K562 (cell line): ENCODE measurements around the gene HMCN1. TPM values are rescaled to one million over a fixed set of nuclear protein-coding genes. Genes with fewer than 3 reads are reported as not detected.

Experiments
- ATF4 ChIP-seq: fragments of 450-650 bp; formaldehyde crosslinking; IDR thresholded peaks from 2 replicates; pipeline ENCODE4 v1.4.0; 2022; ENCODE audit warnings: mild to moderate bottlenecking, moderate library complexity
- EP300 ChIP-seq: IDR thresholded peaks from 2 replicates; pipeline ENCODE4 v1.6.1; 2012; ENCODE audit warnings: low read length, improper control_type of control experiment
- ETV5 ChIP-seq: sonication (generic); formaldehyde crosslinking; IDR thresholded peaks from 2 replicates; pipeline ENCODE4 v1.4.0; 2020; ENCODE audit warnings: low read depth, mild to moderate bottlenecking, missing genetic modification reagents
- FOXK1 ChIP-seq: sonication (generic); formaldehyde crosslinking; IDR thresholded peaks from 2 replicates; pipeline ENCODE4 v1.8.0; 2022; ENCODE audit warnings: missing genetic modification reagents, mild to moderate bottlenecking, borderline replicate concordance
- HMGN3 ChIP-seq: IDR thresholded peaks from 2 replicates; pipeline ENCODE4 v1.6.1; 2011; ENCODE audit warnings: borderline replicate concordance, low read depth, mild to moderate bottlenecking, mixed read lengths, low read length; ENCODE audit not compliant: insufficient read length; ENCODE audit errors: extremely low read depth
- HNRNPK ChIP-seq: fragments of 200-400 bp; formaldehyde crosslinking; IDR thresholded peaks from one replicate; pipeline ENCODE4 v1.6.1; 2018; ENCODE audit warnings: mild to moderate bottlenecking, low read depth, low read length; ENCODE audit not compliant: poor library complexity, severe bottlenecking
- HOXB6 ChIP-seq: fragments of 250-450 bp; sonication (Bioruptor Pico); IDR thresholded peaks from 2 replicates; pipeline ENCODE4 v1.5.1; 2022; ENCODE audit warnings: mild to moderate bottlenecking, borderline replicate concordance
- KAT2B ChIP-seq: IDR thresholded peaks from one replicate; pipeline ENCODE4 v1.6.1; 2012; ENCODE audit warnings: low read depth, mild to moderate bottlenecking, control low read depth, inconsistent platforms, low read length, moderate library complexity
- L3MBTL2 ChIP-seq: fragments of 450-650 bp; IDR thresholded peaks from 2 replicates; pipeline ENCODE4 v1.6.1; 2016; ENCODE audit warnings: mild to moderate bottlenecking, moderate library complexity
- MXD1 ChIP-seq: fragments of 250-450 bp; sonication (Bioruptor Pico); IDR thresholded peaks from 2 replicates; pipeline ENCODE4 v1.8.0; 2021; ENCODE audit warnings: borderline replicate concordance, mild to moderate bottlenecking, moderate library complexity; ENCODE audit not compliant: poor library complexity, severe bottlenecking
- NCOA1 ChIP-seq: fragments of 450-650 bp; IDR thresholded peaks from 2 replicates; pipeline ENCODE4 v1.6.1; 2016; ENCODE audit warnings: low read depth
- NEUROD1 ChIP-seq: fragments of 150-350 bp; IDR thresholded peaks from 2 replicates; pipeline ENCODE4 v1.6.1; 2014; ENCODE audit warnings: borderline replicate concordance, low read length, low read depth; ENCODE audit not compliant: partially characterized antibody
- PHB2 ChIP-seq: fragments of 450-650 bp; IDR thresholded peaks from 2 replicates; pipeline ENCODE4 v1.6.1; 2017; ENCODE audit warnings: low read depth
- PRDM10 ChIP-seq: fragments of 450-650 bp; IDR thresholded peaks from 2 replicates; pipeline ENCODE4 v1.6.1; 2018; ENCODE audit not compliant: partially characterized antibody
- PYGO2 ChIP-seq: fragments of 450-650 bp; IDR thresholded peaks from 2 replicates; pipeline ENCODE4 v1.6.1; 2016; ENCODE audit warnings: mild to moderate bottlenecking, missing genetic modification characterization, moderate library complexity, missing compliant biosample characterization
- RAD21 ChIP-seq, 2 experiments: fragments of 250-450 bp in 1 of 2; fragments of 450-650 bp in 1 of 2; sonication (Bioruptor Pico) in 1 of 2; formaldehyde crosslinking in 1 of 2; IDR thresholded peaks in 1 of 2; conservative IDR thresholded peaks in 1 of 2; 2 replicates each; pipeline versions ENCODE4 v1.4.0 to v1.8.0; 2020 to 2022; ENCODE audit warnings: mild to moderate bottlenecking in 2 of 2, moderate library complexity in 1 of 2
- RB1 ChIP-seq: fragments of 450-650 bp; IDR thresholded peaks from 2 replicates; pipeline ENCODE4 v1.6.1; 2017; ENCODE audit warnings: low read depth, mild to moderate bottlenecking
- SRSF9 ChIP-seq: fragments of 200-400 bp; formaldehyde crosslinking; IDR thresholded peaks from 2 replicates; pipeline ENCODE4 v1.6.1; 2017; ENCODE audit warnings: low read depth, low read length, borderline replicate concordance
- TARDBP ChIP-seq: fragments of 450-650 bp; IDR thresholded peaks from 2 replicates; pipeline ENCODE4 v1.6.1; 2016
- ZEB2 ChIP-seq: fragments of 450-650 bp; IDR thresholded peaks from 2 replicates; pipeline ENCODE4 v1.6.1; 2016
- ZNF184 ChIP-seq: sonication (generic); formaldehyde crosslinking; IDR thresholded peaks from 2 replicates; pipeline ENCODE4 v1.5.0; 2020; ENCODE audit warnings: missing genetic modification reagents
- ZNF212 ChIP-seq: fragments of 450-650 bp; formaldehyde crosslinking; IDR thresholded peaks from 2 replicates; pipeline ENCODE4 v1.4.0; 2020; ENCODE audit warnings: mild to moderate bottlenecking
- ZNF398 ChIP-seq: fragments of 250-450 bp; sonication (Bioruptor Pico); IDR thresholded peaks from 2 replicates; pipeline ENCODE4 v1.8.0; 2021; ENCODE audit warnings: moderate library complexity, mild to moderate bottlenecking, inconsistent platforms
- polyA plus RNA-seq, 8 experiments: library from polyadenylated mRNA; depleted of rRNA in 4 of 8; stranded (reverse) in 5 of 8; unstranded in 3 of 8; fragments of >200 nt; fragmentation: Nextera tagmentation in 2 of 8; fragmentation: Illumina TruSeq in 1 of 8; extraction: Ambion mirVana in 2 of 8; extraction: Trizol in 1 of 8; gene quantifications; 2 replicates each; pipeline versions ENCODE4 v1.2.1 to v1.2.3, GENCODE V29; 2011 to 2014; ENCODE audit warnings: inconsistent platforms in 1 of 8, missing spikeins in 1 of 8
- total RNA-seq, 7 experiments: library from RNA; depleted of rRNA in 6 of 7; stranded (reverse); fragments of >200 nt in 6 of 7; fragmentation: Illumina TruSeq in 2 of 7; extraction: Trizol in 2 of 7; gene quantifications; 2 replicates each; pipeline versions ENCODE4 v1.2.1 to v1.2.3, GENCODE V29; 2011 to 2021; ENCODE audit warnings: low replicate concordance in 1 of 7

The HMCN1 gene
- total and polyA plus RNA-seq, 9 of the 15 experiments (the other 6 are each of a cell fraction or from before 2014, with no cell fraction given), result 0.07 to 0.36 (median 0.21) TPM

- TF ChIP-seq PRDM10 (no peak), RB1 (no peak), MXD1 (CRISPR knock-in tag) (no peak), HMGN3 (peak; percentile 88), ZNF184 (no peak), SRSF9 (no peak), EP300 (peak; percentile 97), HNRNPK (no peak), ETV5 (CRISPR knock-in tag) (peak; percentile 41; the same call in 1 of the 2 replicates), HOXB6 (CRISPR knock-in tag) (no peak), TARDBP (peak; percentile 85; the same call in 1 of the 2 replicates), ZNF212 (CRISPR knock-in tag) (no peak), ZEB2 (peak; percentile 84), PYGO2 (tag) (peak; percentile 81), KAT2B (no peak), NCOA1 (peak; percentile 91), ZNF398 (CRISPR knock-in tag) (no peak), ATF4 (peak; percentile 51; the same call in 1 of the 2 replicates), RAD21 (CRISPR knock-in tag; conservative IDR thresholded peaks at IDR 0.05 in 1 of 2, IDR thresholded peaks at IDR 0.05 in 1 of 2) (peak in 1 of 2 experiments; percentile 18; a peak in 1 of 4 replicates), PHB2 (peak; percentile 87), L3MBTL2 (peak; percentile 49), FOXK1 (no peak), NEUROD1 (peak; percentile 37)
These were observed 461.3 kb downstream of the HMCN1 start (continued) for GRCh38 chr1:186195377-186195931.
